NCI-H2107 treated with DMSO at 0.1 percent for 48 hours (cell line): ENCODE measurements around the gene CHAC1.
A peak's percentile ranks its signal among the peaks of the same experiment; 100 is the strongest.

Source experiments
- DNase-seq: peaks from one replicate; lab custom pipeline; 2025; ENCODE audit not compliant: unreplicated experiment; lab: John Stamatoyannopoulos, UW

CHAC1 gene

DNA sequence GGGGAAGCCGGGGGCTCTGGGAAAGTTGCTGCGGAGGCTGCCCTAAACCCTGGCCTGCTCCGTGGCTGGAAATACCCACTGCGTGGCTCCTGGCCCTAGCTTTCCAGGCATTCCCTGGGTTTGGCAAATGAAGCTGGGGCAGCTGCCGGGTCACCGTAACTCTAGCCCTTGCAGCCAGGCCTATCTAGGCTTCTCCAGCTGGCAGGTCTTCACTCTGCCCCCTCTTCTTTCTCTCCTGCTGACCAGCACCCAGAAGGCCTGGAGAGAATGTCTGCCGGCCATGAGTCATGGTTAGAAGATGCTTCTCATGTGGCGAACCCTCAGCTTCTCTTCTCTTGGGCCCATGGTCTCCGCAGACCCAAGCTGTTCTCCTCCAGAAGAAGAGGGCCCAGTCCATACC is 29.7 kb upstream of the CHAC1 start:
- DNase-seq, result no peak

GRCh38 chr15:40925495-40925862 is 27.8 kb upstream of the CHAC1 start:
- DNase-seq, result peak; percentile 52

DNA sequence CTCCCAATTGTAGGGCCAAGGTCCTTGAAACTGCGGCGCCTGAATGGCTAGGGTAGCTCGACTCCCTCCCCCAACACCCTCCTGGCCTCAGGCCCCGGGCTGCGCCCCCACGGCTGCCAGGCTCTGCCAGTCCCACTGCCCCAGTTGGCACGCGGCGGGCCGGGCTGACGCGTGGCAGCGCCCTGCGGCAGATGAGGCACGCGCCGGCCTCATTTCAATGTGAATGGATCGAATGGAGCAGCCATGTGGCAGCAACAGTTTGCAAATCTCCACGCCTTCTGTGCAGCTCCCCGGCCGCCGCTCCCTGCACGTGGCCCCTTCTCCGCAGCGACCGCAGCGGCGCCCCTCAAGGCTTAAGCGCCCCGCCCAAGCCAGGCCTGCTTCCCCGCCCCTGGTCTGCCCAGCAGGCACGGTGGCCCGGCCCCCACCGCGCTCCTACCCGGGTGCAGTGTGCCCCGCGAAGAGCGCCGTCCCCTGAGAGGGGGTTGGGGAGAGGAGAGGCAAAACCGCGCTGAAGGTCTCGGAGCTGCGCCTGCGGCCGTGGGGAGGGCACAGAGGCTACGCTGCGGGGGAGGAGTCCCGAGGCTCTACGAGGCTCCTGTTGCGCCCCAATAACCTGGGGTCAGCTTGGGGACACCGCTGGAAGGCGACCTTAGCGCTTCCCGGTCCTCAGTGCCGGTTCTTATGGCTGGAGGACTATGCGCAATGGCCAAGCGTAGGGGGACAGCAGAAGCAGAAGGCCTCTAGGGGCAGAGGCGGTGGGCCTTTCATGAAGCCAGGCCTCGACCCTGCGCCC is 27.2 kb upstream of the CHAC1 start:
- no peak for DNase-seq

- no peak for DNase-seq
These were observed 26.4 kb upstream of the CHAC1 start for GRCh38 chr15:40926659-40927494.

GRCh38 chr15:40927495-40927872 is 25.8 kb upstream of the CHAC1 start:
- DNase-seq, result peak; percentile 40

GRCh38 chr15:40927873-40928806 is 25.1 kb upstream of the CHAC1 start:
- DNase-seq, result peak; percentile 63

DNA sequence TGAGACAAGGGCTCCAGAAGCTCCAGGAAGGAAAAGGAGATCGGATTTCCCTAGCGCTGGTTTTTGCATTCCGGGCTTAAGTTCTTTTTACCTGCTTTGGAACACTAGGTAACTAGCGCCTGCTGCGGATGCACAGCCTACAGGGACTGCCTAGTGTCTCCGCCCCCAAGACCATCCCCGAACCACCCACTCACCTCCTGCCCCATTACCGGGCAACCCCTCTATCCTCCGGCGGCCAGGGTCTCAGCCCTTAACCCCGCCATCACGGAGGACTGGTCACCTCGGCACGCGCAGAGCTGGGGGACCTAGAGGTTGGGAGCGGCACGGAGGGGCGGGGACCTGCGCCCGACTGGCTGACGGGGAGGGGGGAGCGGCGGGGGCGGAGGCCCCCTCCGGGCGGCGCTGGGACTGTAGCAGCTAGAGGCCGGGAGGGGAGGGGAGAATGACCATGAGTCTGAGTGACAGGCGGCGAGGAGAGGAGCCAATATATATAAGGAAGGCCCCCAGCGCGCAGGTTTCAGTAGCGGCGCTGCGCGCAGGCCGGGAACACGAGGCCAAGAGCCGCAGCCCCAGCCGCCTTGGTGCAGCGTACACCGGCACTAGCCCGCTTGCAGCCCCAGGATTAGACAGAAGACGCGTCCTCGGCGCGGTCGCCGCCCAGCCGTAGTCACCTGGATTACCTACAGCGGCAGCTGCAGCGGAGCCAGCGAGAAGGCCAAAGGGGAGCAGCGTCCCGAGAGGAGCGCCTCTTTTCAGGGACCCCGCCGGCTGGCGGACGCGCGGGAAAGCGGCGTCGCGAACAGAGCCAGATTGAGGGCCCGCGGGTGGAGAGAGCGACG is 24.2 kb upstream of the CHAC1 start, which contains the start of gene DLL4:
DLL4 (plus strand) TSS at position 520 of the 839 bp plus-strand sequence. CDS start 329 bp downstream, outside the sequence.
- DNase-seq, result peak; percentile 63

- DNase-seq, result no peak
These were observed 23.4 kb upstream of the CHAC1 start for GRCh38 chr15:40929660-40930429.

DNA sequence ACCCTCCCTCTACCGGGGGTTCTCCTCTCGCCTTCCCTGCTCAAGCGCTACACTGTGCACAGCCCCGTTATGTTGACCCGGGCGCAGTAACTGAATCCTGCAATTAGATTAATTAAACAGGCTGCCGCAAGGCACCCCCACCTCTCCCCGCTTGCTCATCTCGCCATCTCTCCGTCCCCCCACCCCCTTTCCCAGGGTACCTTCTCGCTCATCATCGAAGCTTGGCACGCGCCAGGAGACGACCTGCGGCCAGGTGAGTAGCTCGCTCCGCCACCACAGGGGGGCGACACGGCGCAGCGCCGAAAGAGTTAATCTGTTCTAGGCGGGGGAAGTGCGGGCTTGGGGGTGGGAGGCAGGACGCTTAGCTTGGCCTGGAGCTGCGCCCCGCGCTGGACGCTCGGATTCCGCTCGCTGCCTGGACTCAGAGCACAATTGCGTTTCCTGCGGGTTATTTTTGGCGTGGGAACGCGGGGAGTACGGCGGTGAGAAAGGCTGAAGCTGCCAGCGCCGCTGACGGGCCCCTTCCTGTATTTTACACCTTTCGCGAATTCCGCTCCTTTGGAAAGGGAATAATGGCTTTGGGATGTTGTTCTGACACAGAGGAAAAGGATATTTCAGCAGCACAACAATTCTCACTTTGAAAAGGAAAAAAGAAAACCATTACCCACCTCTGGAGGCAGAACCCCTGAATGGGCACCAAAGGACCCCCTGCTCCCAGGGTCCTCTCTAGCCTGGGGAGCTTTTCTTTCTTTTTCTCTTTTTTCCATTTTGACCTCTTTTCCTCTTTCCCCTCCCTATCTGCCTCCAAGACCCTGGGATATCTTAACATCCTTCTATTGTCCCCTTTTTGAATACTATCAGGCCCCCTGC is 22.6 kb upstream of the CHAC1 start:
- DNase-seq, result no peak

DNA sequence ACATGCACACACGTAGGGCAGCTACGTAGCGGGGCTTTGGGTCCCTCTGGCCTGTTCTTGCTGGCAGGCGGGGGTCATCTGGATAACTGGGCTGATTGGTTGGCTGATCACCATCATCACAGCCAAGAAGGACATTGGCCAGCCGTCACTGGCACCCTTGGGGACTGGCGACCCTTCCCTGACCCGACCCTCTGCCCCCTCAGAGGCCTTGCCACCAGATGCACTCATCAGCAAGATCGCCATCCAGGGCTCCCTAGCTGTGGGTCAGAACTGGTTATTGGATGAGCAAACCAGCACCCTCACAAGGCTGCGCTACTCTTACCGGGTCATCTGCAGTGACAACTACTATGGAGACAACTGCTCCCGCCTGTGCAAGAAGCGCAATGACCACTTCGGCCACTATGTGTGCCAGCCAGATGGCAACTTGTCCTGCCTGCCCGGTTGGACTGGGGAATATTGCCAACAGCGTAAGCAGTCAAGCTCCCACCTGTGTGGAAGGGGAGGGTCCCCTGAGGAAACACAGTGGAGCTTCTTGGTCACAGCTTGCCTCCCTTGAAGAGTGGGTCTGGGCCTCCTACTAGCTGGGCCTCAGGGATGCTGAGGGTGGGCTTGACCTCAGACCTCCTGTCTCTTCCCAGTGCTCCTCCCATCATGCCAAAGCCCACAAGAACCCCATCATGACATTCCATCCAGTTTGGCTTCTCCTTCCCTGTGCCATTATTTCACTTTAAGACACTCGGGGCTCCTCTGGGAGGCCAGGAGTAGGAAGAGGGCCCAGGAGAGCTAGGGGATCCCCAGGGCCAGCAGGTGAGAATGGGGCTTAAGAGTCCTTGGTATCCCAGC is 21.8 kb upstream of the CHAC1 start:
- no peak for DNase-seq

DNA sequence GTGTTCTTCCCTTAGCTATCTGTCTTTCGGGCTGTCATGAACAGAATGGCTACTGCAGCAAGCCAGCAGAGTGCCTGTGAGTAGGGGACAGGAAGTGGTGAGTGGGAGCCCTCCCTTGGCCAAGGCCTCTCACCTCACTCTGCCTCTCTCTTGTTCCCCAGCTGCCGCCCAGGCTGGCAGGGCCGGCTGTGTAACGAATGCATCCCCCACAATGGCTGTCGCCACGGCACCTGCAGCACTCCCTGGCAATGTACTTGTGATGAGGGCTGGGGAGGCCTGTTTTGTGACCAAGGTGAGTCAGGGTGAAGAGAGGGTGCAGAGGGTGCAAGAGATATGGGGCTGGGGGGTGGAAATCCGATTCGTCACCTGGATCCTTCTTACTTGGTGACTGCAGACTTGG is 21.1 kb upstream of the CHAC1 start:
- DNase-seq, result peak; percentile 42

GRCh38 chr15:40932649-40933516 is 20.4 kb upstream of the CHAC1 start:
- DNase-seq, result no peak

DNA sequence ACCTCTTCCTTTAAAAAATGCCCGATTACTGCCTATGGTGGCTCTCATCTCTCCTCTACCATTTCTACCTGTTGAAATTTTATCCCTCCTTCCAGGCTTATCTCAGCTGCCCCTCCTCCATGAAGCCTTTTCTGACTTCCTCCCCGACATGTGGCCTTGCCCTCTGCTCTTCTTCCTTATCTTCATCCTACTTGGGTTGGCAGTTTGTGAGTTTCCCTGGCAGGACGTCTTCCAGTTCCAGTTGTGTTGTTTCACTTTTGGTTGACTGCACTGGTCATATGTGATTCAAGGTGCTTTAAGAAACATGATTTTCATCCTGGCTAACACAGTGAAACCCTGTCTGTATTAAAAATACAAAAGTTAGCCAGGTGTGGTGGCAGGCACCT is 19.8 kb upstream of the CHAC1 start:
- no peak for DNase-seq

- no peak for DNase-seq
These were observed 18.8 kb upstream of the CHAC1 start for GRCh38 chr15:40934457-40934856.

DNA sequence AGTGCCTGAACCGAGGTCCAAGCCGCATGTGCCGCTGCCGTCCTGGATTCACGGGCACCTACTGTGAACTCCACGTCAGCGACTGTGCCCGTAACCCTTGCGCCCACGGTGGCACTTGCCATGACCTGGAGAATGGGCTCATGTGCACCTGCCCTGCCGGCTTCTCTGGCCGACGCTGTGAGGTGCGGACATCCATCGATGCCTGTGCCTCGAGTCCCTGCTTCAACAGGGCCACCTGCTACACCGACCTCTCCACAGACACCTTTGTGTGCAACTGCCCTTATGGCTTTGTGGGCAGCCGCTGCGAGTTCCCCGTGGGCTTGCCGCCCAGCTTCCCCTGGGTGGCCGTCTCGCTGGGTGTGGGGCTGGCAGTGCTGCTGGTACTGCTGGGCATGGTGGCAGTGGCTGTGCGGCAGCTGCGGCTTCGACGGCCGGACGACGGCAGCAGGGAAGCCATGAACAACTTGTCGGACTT is 17.0 kb upstream of the CHAC1 start:
- DNase-seq, result no peak
